Femur (tissue), 1 donor: ENCODE measurements around the gene DACT2.
A peak's percentile ranks its signal among the peaks of the same experiment; 100 is the strongest.
"Not testable (repeated sequence)": the region's sequence is repeated elsewhere in the genome, so short reads cannot be mapped to it uniquely, and the experiment has no call there.

ENCODE experiments used
- DNase-seq: peaks from one replicate; pipeline ENCODE4 v3.0.0-alpha.2; 2017

DACT2 gene

GRCh38 chr6:168318579-168319278 is 848 bp downstream of the DACT2 start:
- no peak for DNase-seq

- DNase-seq, result no peak
Observed at GRCh38 chr6:168318090-168318489, 1.5 kb downstream of the DACT2 start.

- no peak for DNase-seq
Observed at GRCh38 chr6:168315596-168315995, 4.0 kb downstream of the DACT2 start.

GRCh38 chr6:168314948-168315347 is 4.6 kb downstream of the DACT2 start:
- DNase-seq, result peak; percentile 66

GRCh38 chr6:168314021-168314420 is 5.6 kb downstream of the DACT2 start:
- DNase-seq, result no peak

- DNase-seq, result no peak
Observed at GRCh38 chr6:168313431-168314011, 6.1 kb downstream of the DACT2 start.

GRCh38 chr6:168312125-168312507 is 7.5 kb downstream of the DACT2 start:
- not testable (repeated sequence) for DNase-seq

GRCh38 chr6:168311410-168312124 is 8.0 kb downstream of the DACT2 start:
- no peak for DNase-seq

GRCh38 chr6:168310945-168311344 is 8.6 kb downstream of the DACT2 start:
- DNase-seq, result no peak

GRCh38 chr6:168310403-168310802 is 9.2 kb downstream of the DACT2 start:
- no peak for DNase-seq

- no peak for DNase-seq
Observed at GRCh38 chr6:168309997-168310396, 9.6 kb downstream of the DACT2 start.

- DNase-seq, result no peak
Observed at GRCh38 chr6:168309183-168309582, 10.4 kb downstream of the DACT2 start.

- no peak for DNase-seq
Observed at GRCh38 chr6:168308390-168309144, 11.0 kb downstream of the DACT2 start.

GRCh38 chr6:168307695-168308021 is 11.9 kb downstream of the DACT2 start:
- DNase-seq, result no peak

- no peak for DNase-seq
Observed at GRCh38 chr6:168307015-168307694, 12.4 kb downstream of the DACT2 start.

GRCh38 chr6:168305863-168306262 is 13.7 kb downstream of the DACT2 start:
- no peak for DNase-seq

- no peak for DNase-seq
Observed at GRCh38 chr6:168305096-168305749, 14.4 kb downstream of the DACT2 start.

GRCh38 chr6:168304752-168305015 is 14.9 kb downstream of the DACT2 start:
- no peak for DNase-seq

- no peak for DNase-seq
Observed at GRCh38 chr6:168303982-168304751, 15.4 kb downstream of the DACT2 start.

GRCh38 chr6:168302534-168302933 is 17.0 kb downstream of the DACT2 start:
- DNase-seq, result peak; percentile 62

- DNase-seq, result no peak
Observed at GRCh38 chr6:168301648-168302398, 17.8 kb downstream of the DACT2 start.
